GM21723 (cell line): ENCODE measurements around the gene CADM1.

Source experiments
- ATAC-seq: cut with Tn5 transposase; IDR thresholded peaks from one replicate; pipeline ENCODE4 v1.9.1; 2021; ENCODE audit warnings: mild to moderate bottlenecking, moderate library complexity; ENCODE audit not compliant: unreplicated experiment

CADM1 gene

GRCh38 chr11:115452241-115452640, 52.0 kb downstream of the CADM1 start:
- no peak for ATAC-seq

- ATAC-seq: no peak
These were observed 53.7 kb downstream of the CADM1 start for GRCh38 chr11:115450519-115450918.

- ATAC-seq: no peak
These were observed 56.8 kb downstream of the CADM1 start for GRCh38 chr11:115447273-115447864.

GRCh38 chr11:115446214-115446613, 58.0 kb downstream of the CADM1 start:
- no peak for ATAC-seq

GRCh38 chr11:115444542-115444941, 59.7 kb downstream of the CADM1 start:
- no peak for ATAC-seq

- no peak for ATAC-seq
These were observed 64.2 kb downstream of the CADM1 start for GRCh38 chr11:115439969-115440540.

- no peak for ATAC-seq
These were observed 64.8 kb downstream of the CADM1 start for GRCh38 chr11:115439385-115439784.

- ATAC-seq: no peak
These were observed 66.2 kb downstream of the CADM1 start for GRCh38 chr11:115437902-115438575.

GRCh38 chr11:115430345-115430744, 73.9 kb downstream of the CADM1 start:
- no peak for ATAC-seq

GRCh38 chr11:115428306-115428705, 75.9 kb downstream of the CADM1 start:
- no peak for ATAC-seq

- no peak for ATAC-seq
These were observed 78.4 kb downstream of the CADM1 start for GRCh38 chr11:115425816-115426215.

- ATAC-seq: no peak
These were observed 79.0 kb downstream of the CADM1 start for GRCh38 chr11:115425250-115425649.

GRCh38 chr11:115423728-115424459, 80.3 kb downstream of the CADM1 start:
- ATAC-seq: no peak

- no peak for ATAC-seq
These were observed 82.1 kb downstream of the CADM1 start for GRCh38 chr11:115421992-115422689.

GRCh38 chr11:115421352-115421991, 82.7 kb downstream of the CADM1 start:
- ATAC-seq: no peak

- no peak for ATAC-seq
These were observed 83.7 kb downstream of the CADM1 start for GRCh38 chr11:115420505-115420904.

GRCh38 chr11:115418626-115419025, 85.6 kb downstream of the CADM1 start:
- no peak for ATAC-seq

- ATAC-seq: no peak
These were observed 86.1 kb downstream of the CADM1 start for GRCh38 chr11:115418081-115418480.

GRCh38 chr11:115411120-115411519, 93.1 kb downstream of the CADM1 start:
- ATAC-seq: no peak

GRCh38 chr11:115409691-115410220, 94.5 kb downstream of the CADM1 start:
- ATAC-seq: no peak
